HG03196 (cell line): ENCODE results near the gene MEFV.
"Not testable (repeated sequence)": the region's sequence is repeated elsewhere in the genome, so short reads cannot be mapped to it uniquely, and the experiment has no call there.

Experiments
- ATAC-seq: cut with Tn5 transposase; IDR thresholded peaks from one replicate; pipeline ENCODE4 v1.9.1; 2021; ENCODE audit not compliant: unreplicated experiment

Gene MEFV

DNA sequence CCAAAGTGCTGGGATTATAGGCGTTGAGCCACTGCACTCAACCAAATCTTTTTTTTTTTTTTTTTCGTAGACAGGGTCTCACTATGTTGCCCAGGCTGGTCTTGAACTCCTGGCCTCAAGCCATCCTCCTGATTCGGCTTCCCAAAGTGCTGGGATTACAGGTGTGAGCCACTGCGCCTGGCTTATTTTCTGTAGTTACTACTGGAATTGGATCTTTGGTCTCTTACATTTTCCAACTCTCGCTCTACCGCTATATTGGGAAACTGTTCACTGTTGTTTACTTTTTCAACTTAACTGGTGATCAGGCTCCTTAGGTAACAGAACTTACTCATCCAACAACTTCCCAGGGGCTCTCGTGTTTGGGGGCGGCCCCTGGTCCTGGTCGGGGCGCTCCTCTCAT lies 35.6 kb downstream of the MEFV start:
- ATAC-seq, result no peak

DNA sequence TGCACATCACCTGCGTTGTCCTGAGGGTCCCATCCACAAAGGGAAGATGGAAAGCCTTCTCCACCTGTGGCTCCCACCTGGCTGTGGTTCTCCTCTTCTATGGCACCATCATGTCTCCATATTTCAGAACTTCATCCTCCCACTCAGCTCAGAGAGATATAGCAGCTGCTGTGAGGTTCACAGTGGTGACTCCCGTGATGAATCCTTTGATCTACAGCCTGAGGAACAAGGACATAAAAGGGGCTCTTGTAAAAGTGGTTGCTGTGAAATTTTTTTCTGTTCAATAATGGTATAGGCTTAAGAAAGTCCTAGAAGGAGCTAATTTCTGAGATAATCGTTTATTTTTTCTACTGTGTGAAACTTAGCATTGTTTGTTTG lies 40.2 kb downstream of the MEFV start:
- no peak for ATAC-seq

DNA sequence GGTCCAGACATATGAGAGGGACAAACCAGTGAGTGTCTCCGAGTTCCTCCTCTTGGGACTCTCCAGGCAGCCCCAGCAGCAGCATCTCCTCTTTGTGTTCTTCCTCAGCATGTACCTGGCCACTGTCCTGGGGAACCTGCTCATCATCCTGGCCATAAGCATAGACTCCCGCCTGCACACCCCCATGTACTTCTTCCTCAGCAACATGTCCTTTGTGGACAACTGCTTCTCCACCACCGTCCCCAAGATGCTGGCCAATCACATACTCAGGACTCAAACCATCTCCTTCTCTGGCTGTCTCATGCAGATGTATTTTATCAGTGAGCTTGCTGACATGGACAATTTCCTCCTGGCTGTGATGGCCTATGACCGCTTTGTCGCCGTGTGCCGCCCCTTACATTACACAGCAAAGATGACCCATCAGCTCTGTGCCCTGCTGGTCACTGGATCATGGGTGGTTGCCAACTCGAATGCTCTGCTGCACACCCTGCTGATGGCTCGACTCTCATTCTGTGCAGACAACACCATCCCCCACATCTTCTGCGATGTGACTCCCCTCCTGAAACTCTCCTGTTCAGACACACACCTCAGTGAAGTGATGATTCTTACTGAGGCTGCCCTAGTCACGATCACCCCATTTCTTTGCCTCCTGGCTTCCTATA lies 40.7 kb downstream of the MEFV start:
- no peak for ATAC-seq

DNA sequence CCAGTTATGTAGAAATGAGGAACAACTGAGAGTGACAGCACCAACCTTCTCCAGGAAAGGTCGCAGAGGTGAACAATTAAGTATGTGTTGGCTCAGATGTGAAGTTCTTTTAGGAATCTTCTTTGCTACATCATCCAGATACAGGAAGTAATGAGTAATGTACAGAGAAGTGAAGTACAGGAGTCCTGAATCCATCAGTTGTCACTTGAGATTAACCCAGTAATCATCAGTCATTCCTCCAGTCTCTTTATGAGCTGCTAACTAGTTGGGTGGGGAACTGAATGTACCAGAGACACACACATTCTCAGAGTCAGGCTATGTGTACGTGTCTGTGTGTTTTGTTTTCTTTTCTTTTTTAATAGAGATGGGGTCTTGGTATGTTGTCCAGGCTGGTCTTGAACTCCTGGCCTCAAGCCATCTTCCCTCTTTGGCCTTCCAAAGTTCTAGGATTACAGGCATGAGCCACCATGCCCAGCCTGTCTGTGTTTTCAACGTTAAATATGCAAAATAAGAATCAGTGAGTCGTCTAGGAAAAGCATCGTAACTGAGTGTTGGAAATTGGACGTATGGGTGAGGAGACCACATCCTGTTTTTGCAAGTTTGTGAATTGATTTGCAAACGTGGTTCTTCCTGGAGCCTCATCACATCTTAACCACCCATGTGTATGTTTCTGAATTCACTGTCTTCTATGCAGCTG lies 41.4 kb downstream of the MEFV start:
- no peak for ATAC-seq

DNA sequence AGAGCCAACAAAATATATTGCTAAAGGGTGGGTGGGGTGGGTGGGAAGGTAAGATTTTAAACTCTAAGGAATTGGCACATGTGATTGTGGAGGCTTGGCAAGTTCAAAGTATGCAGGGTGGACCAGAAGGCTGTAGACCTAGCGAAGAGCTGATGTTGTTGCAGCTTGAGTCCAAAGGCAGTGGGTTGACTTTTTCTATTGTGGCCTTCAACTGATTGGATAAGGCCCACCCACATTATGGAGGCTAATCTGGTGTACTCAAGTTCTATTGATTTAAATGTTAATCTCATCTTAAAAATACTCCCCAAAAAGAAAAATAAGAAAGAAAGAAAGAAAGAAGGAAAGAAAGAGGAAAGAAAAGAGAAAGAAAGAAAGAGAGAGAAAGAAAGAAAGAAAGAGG lies 43.9 kb downstream of the MEFV start:
- no peak for ATAC-seq

DNA sequence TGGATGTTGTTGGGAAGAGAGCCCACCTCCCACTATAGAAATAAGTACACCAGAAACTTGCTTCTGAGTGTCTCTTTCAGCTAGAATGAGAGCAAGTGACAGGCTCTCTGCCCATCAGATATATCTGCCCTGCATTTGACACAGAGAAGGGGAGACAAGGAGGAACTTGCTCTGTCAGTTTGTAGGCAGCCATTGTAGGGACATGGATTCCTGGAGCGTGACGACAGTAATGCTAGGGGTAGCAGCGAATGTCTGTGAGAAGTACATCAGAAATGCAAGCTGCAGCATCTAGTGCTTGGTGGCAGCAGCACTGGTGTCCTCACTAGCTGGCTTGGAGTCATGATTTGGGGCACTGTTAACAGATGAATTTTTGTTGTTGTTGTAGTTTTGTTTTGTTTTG lies 44.4 kb downstream of the MEFV start:
- ATAC-seq, result no peak

DNA sequence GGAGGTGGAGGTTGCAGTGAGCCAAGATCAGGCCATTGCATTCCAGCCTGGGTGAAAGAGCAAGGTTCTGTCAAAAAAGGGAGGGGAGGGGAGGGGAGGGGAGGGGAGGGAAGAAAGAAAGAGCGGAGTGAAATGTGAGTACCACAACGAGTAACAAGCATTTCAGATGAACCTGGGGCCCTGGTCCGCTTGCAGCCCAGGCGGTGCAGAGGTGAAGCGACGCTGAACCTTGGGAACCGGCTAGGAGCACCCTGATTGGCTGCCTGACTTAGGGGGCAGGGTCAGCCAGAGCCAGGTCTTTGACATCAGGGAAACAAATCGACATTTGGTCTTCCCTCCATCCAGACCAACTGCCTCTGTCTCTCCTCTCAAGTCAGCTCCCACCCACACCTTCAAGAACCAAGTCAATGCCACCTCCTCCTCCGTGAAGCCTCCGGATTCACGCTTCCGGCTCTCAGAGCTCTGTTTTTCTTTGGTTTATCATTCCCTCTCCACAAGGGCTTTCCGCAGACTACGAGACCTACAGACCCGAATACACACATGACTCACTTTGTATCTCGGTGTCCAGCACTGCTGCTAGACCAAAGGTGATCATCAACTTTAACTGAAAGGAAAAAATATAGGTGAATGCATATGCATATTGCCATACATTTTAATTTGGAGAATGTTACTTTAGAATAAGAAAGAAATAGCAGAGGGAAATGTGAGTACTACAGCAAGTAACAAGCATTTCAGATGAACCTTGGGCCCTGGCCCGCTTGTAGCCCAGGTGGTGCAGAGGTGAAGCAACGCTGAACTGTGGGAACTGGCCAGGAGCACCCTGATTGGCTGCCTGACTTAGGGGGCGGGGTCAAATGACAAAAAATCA lies 49.1 kb downstream of the MEFV start:
- ATAC-seq, result no peak

DNA sequence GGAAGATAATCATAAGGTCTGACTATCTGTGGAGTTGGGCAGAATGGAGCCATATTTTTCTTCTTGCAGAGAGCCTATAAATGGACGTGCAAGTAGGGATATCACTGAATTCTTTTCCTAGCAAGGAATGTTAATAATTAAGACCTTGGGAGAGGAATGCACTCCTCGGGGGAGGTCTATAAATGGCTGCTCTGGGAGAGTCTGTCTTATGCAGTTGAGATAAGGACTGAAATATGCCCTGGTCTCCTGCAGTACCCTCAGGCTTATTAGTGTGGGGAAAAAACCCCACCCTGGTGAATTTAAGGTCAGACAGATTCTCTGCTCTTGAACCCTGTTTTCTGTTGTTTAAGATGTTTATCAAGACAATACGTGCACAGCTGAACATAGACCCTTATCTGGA lies 50.5 kb downstream of the MEFV start:
- not testable (repeated sequence) for ATAC-seq

DNA sequence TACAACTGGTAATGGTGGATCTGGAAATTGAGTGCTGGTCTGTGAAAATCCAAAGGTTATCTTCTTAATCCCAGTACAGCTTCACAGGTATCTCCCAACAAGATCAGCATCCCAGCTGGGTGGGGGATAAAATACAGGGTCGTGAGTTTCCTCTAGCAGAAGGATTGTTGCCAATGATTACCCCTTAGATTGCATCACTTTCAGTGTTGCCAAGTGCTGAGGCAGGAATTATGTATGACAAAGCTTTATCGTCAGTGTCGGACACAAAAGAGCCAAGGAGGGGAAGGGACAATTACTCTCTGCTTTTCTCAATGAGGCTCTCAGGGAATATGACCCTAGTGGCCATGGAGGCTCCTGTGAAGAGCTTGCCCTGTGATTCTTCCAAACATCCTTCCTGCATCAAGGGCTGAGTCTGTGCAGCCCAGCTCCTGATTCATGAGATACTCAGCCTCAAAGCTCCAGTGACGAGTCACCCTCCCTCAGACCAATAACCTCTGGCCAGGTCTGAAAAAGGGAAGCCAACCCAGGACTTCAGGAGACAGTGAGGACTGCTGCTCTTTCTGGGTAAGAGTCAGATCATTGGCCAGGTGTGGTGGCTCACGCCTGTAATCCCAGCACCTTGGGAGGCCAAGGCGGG lies 53.4 kb downstream of the MEFV start:
- ATAC-seq, result no peak

DNA sequence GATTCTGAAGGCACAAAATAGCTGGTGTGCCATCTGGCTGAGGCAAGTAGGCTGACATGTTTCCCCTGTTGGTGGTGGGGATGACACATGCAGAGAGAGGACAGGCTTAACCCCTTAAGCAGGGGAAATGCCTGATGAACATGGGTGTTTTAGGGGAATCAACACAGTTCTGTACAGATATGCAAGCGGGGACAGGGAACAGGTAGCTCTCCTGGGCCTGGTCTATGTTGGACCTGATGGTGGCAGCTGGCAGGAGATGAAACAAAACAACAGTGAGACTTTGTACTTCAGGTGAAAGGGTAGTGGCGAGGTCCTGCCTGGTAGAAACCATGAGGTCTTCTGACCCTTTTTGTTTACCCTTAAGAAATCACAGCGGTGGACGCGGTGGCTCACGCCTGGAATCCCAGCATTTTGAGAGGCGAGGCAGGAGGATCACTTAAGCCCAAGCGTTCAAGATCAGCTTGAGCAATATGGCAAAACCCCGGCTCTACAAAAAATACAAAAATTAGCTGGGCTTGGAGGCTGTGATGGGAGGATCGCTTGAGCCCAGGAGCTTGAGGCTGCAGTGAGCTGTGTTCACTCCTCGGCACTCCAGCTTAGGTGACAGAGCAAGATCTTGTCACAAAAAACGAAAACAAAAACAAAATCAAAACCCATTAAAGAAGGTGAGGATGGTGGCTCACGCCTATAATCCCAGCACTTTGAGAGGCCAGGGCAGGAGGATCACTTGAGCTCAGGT lies 57.9 kb downstream of the MEFV start:
- ATAC-seq, result no peak

DNA sequence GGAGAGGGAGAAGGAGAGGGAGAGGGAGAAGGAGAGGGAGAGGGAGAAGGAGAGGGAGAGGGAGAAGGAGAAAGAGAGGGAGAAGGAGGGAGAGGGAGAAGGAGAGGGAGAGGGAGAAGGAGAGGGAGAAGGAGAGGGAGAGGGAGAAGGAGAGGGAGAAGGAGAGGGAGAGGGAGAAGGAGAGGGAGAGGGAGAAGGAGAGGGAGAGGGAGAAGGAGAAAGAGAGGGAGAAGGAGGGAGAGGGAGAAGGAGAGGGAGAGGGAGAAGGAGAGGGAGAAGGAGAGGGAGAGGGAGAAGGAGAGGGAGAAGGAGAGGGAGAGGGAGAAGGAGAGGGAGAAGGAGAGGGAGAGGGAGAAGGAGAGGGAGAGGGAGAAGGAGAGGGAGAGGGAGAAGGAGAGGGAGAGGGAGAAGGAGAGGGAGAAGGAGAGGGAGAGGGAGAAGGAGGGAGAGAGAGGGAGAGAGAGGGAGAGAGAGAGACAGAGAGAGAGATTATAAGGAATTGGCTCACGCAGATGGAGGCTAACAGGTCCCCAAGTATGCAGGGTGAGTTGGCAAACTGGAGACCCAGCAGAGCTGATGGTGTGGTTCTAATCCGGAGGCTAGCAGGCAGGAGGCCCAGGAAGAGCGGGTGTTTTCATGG lies 58.6 kb downstream of the MEFV start:
- not testable (repeated sequence) for ATAC-seq

DNA sequence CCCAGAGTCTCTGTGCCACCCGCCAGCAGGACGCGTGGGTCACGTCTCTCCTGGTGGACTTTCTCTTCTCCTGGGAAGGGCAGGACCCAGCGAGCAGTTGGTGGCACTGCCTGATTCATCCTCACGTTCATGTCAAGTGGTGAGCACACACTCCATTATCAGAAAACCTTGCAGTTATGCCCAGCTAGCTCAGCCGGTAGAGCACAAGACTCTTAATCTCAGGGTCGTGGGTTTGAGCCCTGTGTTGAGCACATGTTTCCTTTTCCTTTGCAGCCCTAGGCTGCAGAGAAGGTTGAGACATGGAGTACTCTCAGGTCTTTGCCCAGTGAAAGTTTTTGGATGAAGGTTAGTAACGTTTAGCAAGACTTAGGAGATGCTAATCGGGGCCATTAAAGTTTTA lies 60.5 kb downstream of the MEFV start:
- no peak for ATAC-seq

DNA sequence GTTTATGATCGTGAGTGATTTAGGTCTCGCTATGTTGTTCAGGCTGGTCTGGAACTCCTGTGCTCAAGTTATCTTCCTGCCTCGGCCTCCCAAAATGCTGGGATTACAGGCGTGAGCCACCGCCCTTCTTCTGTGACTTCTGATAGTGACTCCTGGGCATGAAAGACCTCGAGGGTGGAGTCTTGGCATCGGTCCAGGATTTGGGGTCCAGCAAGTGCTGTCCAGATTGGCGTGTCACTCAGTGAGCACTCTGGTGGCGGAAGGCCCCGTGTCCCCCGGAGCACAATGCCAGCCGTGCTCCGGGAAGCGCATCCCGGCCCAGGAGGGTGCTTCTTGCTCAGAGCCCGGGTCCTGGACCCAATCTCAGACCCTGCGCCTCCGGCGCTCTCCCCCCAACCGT lies 61.6 kb downstream of the MEFV start:
- no peak for ATAC-seq

DNA sequence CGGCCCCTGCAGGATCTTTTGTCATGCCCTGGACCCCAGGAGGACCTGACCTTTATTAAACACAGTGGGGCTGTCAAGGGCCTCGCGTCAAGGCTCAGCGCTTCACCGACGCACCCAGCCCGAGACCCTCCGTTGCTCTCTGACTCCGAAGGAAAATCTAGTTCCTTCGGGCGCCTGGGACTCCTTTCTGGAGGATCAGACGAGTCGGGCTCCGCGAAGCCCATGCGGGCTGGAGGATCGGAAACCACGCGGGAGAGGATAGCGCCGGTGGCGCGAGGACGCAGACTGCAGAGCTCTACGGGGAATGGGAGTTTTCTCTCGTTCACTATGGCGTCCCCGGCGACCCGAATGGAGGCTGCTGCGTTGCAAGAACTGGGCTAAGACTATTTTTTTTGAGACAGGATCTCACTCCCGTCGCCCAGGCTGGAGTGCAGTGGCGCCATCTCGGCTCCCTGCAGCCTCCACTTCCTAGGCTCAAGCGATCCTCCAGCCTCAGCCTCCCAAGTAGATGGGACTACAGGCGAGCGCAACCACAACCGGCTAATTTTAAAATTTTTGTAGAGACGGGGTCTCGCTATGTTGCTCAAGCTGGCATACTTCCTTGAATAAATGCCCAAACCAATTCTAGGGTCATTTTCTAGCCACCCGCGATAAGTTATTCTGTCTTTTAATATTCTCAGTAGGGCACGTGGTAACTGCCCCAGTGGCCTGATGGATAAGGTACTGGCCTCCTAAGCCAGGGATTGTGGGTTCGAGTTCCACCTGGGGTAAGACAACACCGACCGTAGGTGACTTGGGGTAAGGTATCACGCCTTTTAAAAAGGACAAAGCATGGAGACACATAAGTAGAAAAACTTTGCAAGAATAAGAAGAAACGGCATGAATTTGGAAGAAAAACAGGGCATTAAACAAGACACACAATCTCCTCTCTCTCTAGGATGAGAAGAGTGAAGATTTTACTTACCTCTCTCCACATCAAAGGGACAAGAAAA lies 62.9 kb downstream of the MEFV start:
- no peak for ATAC-seq

DNA sequence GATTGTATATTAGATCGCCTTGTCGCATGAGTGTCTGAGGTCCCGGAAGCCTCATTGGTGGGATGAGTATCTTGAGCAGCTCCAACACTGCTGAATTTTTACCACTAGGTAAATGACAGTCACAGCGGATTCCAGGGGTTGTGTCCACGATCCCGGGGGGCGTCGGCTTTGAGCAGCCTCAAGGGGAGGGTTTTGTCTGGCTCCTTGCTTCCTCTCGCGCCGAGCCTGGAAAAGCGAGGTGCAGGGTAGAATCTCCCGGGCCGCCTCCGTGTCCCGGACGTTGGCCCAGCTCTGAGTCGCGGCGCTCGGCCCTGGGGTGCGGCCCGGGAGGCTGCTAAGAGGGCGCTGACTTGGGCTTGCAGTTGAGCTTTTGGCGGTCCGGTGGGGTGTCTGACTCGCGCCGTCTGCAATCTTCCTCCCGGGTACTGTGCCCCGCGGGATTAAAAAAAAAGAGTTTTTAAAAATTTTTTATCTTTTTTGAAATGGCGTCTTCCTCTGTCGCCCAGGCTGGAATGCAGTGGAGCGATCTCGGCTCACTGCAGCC lies 63.9 kb downstream of the MEFV start:
- ATAC-seq, result no peak
